Naive B cell (primary cell): ENCODE measurements around the gene PANX3. TPM values are rescaled to one million over a fixed set of nuclear protein-coding genes. Genes with fewer than 3 reads are reported as not detected.
A peak's percentile ranks its signal among the peaks of the same experiment; 100 is the strongest.

Experiments used
- ATAC-seq, 2 donors: fragments of 150-1000 bp; cut with Tn5 transposase; 2 replicates each; pipeline ENCODE4 v1.10.0; 2021; ENCODE audit warnings: low read depth in 2 of 2, mild to moderate bottlenecking in 2 of 2, moderate library complexity in 2 of 2
- DNase-seq: peaks from one replicate; pipeline ENCODE4 v3.0.0; 2022
- H3K27ac Mint-ChIP-seq, 6 donors: one replicate each; pipeline ENCODE4 v1.8.0; 2020 to 2022; ENCODE audit warnings: mild to moderate bottlenecking in 6 of 6, mixed read lengths in 6 of 6, moderate library complexity in 5 of 6, inconsistent platforms in 2 of 6
- H3K27me3 Mint-ChIP-seq, 3 donors: one replicate each; pipeline ENCODE4 v1.8.0; 2021 to 2022; ENCODE audit warnings: mixed read lengths in 3 of 3, mild to moderate bottlenecking in 1 of 3
- H3K36me3 Mint-ChIP-seq, 2 donors: one replicate each; pipeline ENCODE4 v1.8.0; 2020 to 2022; ENCODE audit warnings: mixed read lengths in 2 of 2, inconsistent platforms in 1 of 2, mild to moderate bottlenecking in 1 of 2
- H3K4me1 Mint-ChIP-seq, 3 donors: one replicate each; pipeline ENCODE4 v1.8.0; 2020 to 2022; ENCODE audit warnings: mixed read lengths in 3 of 3, inconsistent platforms in 1 of 3, mild to moderate bottlenecking in 1 of 3, moderate library complexity in 1 of 3
- H3K4me3 Mint-ChIP-seq, 8 donors: one replicate each; pipeline ENCODE4 v1.8.0; 2020 to 2022; ENCODE audit warnings: mild to moderate bottlenecking in 8 of 8, mixed read lengths in 8 of 8, moderate library complexity in 8 of 8, inconsistent platforms in 2 of 8
- H3K9me3 Mint-ChIP-seq, 7 donors: one replicate each; pipeline ENCODE4 v1.8.0; 2020 to 2022; ENCODE audit warnings: mixed read lengths in 7 of 7, mild to moderate bottlenecking in 5 of 7, inconsistent platforms in 2 of 7, moderate library complexity in 1 of 7
- polyA plus RNA-seq, 6 donors: library from polyadenylated mRNA; unstranded; fragments of 300-500 nt; fragmentation: Illumina TruSeq; gene quantifications; one replicate each; pipeline ENCODE4 v1.2.3, GENCODE V29; 2021; ENCODE audit warnings: low read depth in 6 of 6

PANX3 gene, protein sequence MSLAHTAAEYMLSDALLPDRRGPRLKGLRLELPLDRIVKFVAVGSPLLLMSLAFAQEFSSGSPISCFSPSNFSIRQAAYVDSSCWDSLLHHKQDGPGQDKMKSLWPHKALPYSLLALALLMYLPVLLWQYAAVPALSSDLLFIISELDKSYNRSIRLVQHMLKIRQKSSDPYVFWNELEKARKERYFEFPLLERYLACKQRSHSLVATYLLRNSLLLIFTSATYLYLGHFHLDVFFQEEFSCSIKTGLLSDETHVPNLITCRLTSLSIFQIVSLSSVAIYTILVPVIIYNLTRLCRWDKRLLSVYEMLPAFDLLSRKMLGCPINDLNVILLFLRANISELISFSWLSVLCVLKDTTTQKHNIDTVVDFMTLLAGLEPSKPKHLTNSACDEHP
- not detected for polyA plus RNA-seq

DNA sequence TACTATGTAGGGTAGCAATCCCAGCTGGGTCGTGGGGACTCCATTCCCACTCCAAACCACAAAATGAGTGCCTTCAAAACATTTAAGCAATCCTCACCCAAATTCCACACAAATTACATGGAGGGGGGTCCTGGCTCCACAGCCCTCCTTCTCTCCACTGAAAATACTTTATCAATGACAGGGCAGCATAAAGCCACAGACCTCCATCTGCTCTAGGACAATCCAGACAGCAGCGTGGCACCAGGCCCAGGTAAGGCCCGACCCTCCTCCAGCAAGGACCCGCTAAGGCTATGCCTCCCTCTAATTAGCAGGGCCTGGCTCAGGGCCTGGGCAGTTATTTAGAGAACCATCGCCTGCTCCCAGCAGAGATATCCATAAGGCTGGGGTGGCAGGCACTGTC, at the start of gene PANX3:
PANX3 (plus strand) TSS at position 365 of the 400 bp plus-strand sequence. CDS start 129 bp downstream, outside the sequence.
- peaks cover 0 to under 1% (median 0%) of the 10 kb centered on the region in 3 donors for H3K4me1 Mint-ChIP-seq
- H3K27ac Mint-ChIP-seq: peak within 1 kb of the TSS in 1 of 6 donors; percentile 14
- no peaks in the 10 kb centered on the region for H3K9me3 Mint-ChIP-seq
- H3K4me3 Mint-ChIP-seq: no peak within 1 kb of the TSS
- no peaks in the 10 kb centered on the region for H3K36me3 Mint-ChIP-seq
- no peak for ATAC-seq
- no peak for DNase-seq
- peaks cover 8 to 26% (median 16%) of the 10 kb centered on the region in 3 donors for H3K27me3 Mint-ChIP-seq

DNA sequence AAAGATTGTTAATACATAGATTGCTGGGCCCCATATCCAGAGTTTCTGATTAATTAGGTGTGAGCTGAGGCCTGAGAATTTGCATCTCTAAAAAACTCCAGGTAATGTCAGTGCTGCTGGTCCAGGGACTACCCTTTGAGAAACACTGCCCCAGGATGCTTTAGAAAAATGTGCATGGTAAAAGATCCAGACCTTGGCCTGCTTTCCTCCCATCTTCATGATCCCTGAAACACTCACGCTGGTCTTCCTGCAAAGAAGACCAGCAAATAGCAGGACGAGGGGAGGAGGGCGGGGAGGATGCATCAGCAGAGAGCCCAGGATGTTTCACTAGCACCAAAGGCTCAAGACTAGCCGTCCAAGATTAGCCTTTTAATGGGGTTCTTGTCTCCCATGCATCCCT, 41.5 kb upstream of the PANX3 start, which contains the start of gene OR8A1:
OR8A1 (plus strand) TSS at position 301 of the 400 bp plus-strand sequence. CDS start 123 bp downstream, outside the sequence.
- DNase-seq: no peak
- Mint-ChIP-seq H3K27me3 (peaks cover 17 to 37% (median 26%) of the 10 kb centered on the region in 3 donors), H3K9me3 (no peaks in the 10 kb centered on the region), H3K4me3 (no peak within 1 kb of the TSS), H3K4me1 (peaks cover 0 to 4% (median 0%) of the 10 kb centered on the region in 3 donors), H3K27ac (peak within 1 kb of the TSS in 1 of 6 donors; percentile 30), H3K36me3 (no peaks in the 10 kb centered on the region)
- ATAC-seq: no peak

DNA sequence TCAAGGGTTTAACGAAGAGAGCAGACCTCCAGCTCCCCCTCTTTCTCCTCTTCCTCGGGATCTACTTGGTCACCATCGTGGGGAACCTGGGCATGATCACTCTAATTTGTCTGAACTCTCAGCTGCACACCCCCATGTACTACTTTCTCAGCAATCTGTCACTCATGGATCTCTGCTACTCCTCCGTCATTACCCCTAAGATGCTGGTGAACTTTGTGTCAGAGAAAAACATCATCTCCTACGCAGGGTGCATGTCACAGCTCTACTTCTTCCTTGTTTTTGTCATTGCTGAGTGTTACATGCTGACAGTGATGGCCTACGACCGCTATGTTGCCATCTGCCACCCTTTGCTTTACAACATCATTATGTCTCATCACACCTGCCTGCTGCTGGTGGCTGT, 41.1 kb upstream of the PANX3 start:
- H3K9me3 Mint-ChIP-seq: no peaks in the 10 kb centered on the region
- DNase-seq (no peak), ATAC-seq (no peak)
- peak overlapping the region in 1 of 6 donors; percentile 30 for H3K27ac Mint-ChIP-seq
- H3K36me3 Mint-ChIP-seq: no peaks in the 10 kb centered on the region
- peaks cover 17 to 42% (median 23%) of the 10 kb centered on the region in 3 donors for H3K27me3 Mint-ChIP-seq
- peaks cover 0 to 4% (median 0%) of the 10 kb centered on the region in 3 donors for H3K4me1 Mint-ChIP-seq
- H3K4me3 Mint-ChIP-seq: no peak overlapping the region

DNA sequence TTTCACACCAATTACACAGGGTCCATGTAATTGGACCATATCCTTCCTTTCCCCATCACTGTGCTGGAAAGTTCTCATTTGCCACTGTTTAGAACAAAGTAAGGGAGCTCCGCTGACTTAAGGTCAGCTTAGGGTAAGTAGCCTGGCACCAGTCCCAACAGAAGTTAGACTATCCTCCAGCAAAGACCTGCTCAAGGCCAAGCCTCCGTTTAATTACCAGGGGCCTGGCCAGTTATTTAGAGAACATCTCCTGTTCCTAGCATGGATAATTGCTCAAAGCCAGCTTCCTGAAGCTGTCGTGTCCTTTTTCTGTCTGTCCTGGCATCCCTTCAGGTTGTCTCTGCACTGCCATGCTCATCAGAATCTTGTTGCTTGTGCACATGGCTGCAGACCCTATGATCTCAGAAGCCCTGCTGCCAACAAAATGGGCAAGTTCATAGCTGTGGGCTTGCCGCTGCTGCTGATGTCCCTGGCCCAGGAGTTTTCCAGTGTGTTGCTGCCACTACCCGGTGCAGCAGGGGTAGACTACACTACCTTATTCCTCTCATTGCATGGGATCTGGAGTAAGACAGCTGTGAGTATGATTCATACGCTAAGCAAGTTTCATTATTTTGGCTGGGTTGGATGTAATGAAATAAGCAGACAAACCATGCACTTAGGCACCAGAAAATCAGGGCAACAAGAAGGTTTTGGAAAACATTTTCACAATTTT, 33.4 kb upstream of the PANX3 start:
- Mint-ChIP-seq H3K36me3 (no peaks in the 10 kb centered on the region), H3K27me3 (peaks cover 9 to 54% (median 21%) of the 10 kb centered on the region in 3 donors), H3K9me3 (no peaks in the 10 kb centered on the region), H3K4me1 (no peaks in the 10 kb centered on the region), H3K27ac (no peak overlapping the region), H3K4me3 (no peak overlapping the region)
- no peak for DNase-seq
- ATAC-seq: no peak

DNA sequence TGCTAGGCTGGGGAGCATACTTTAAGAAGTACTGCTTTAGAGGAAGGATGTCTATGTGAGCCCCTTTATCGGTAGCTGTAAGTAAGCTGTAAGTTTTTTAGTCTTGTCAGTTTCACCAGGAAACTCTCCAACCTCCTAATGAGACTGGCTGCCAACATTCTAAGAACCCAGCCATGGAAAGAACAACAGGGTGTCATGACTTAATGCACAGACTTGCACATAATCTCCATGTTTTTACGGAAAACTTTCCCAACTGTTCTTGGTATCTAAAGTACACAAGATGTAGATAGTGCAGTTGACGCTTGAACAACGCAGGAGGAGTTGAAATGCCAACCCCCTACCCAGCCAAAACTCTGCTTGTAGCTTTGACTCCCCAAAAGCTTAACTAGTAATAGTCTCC, 32.5 kb upstream of the PANX3 start:
- DNase-seq (no peak), ATAC-seq (no peak)
- H3K36me3 Mint-ChIP-seq: no peaks in the 10 kb centered on the region
- H3K4me3 Mint-ChIP-seq: no peak overlapping the region
- no peaks in the 10 kb centered on the region for H3K4me1 Mint-ChIP-seq
- H3K27ac Mint-ChIP-seq: no peak overlapping the region
- no peaks in the 10 kb centered on the region for H3K9me3 Mint-ChIP-seq
- peaks cover 7 to 56% (median 21%) of the 10 kb centered on the region in 3 donors for H3K27me3 Mint-ChIP-seq

DNA sequence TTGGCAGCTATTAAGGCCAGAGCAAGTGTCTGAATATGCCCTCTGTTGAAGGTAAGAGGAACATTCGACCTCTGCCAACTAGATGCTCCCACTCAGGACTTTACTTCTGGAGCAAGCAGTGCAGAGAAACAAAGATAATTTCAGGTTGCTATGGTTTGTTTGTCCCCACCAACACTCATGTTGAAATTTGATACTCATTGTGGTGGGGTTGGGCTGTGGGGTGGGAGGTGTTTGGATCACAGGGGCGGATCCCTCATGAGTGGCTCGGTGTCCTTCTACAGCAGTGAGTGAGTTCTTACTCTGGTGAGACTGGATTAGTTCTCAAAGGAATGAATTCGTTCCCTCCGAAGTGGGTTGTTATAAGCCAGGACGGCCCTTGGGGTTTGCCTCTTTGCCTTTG, 29.4 kb upstream of the PANX3 start:
- ATAC-seq (no peak), DNase-seq (no peak)
- no peak overlapping the region for H3K4me3 Mint-ChIP-seq
- H3K36me3 Mint-ChIP-seq: no peaks in the 10 kb centered on the region
- peaks cover 7 to 40% (median 17%) of the 10 kb centered on the region in 3 donors for H3K27me3 Mint-ChIP-seq
- no peaks in the 10 kb centered on the region for H3K9me3 Mint-ChIP-seq
- no peak overlapping the region for H3K27ac Mint-ChIP-seq
- H3K4me1 Mint-ChIP-seq: no peaks in the 10 kb centered on the region

DNA sequence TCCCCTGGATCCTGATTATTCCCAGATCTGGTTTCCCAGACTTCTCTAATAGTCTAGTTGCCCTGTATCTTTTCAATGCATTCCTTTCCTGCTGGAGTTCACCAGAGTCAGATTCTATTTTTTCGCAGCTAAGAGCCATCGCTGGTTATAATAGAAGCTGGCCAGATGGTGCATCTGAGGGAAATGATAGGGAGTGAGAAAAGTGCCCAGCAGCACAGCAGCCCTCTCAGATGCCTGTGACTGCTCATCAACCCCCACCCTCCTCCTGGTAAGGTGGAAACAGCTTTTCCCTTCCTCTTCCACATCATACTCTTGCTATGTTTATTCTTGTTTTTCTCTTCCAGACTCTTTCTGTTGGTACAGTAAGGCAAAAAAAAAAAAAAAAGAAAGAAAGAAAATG, 28.7 kb upstream of the PANX3 start:
- Mint-ChIP-seq H3K27me3 (peaks cover 7 to 40% (median 25%) of the 10 kb centered on the region in 3 donors), H3K9me3 (peaks cover 0 to 2% (median 0%) of the 10 kb centered on the region in 7 donors), H3K4me3 (no peak overlapping the region), H3K4me1 (no peaks in the 10 kb centered on the region), H3K36me3 (no peaks in the 10 kb centered on the region), H3K27ac (no peak overlapping the region)
- DNase-seq (no peak), ATAC-seq (no peak)

DNA sequence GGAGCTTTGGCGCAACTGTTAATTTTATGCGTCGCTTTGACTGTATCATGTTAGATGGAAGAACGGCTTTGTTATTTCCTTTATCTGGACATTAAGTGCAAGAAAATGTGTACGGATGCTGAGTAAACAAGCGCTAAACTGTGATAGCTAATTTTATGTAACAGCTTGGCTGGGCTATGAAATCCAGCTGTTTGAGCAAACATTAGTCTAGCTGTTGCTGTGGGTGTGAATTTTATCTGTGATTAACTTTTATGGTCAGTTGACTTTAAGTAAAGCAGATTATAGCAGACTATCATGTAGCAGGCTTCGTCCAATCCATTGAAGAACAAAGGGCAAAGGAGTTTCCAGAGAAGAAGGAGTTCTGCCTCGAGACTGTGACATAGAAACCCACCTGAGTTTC, 27.4 kb upstream of the PANX3 start:
- Mint-ChIP-seq H3K4me1 (no peaks in the 10 kb centered on the region), H3K9me3 (peaks cover 0 to 2% (median 0%) of the 10 kb centered on the region in 7 donors)
- no peak for ATAC-seq

DNA sequence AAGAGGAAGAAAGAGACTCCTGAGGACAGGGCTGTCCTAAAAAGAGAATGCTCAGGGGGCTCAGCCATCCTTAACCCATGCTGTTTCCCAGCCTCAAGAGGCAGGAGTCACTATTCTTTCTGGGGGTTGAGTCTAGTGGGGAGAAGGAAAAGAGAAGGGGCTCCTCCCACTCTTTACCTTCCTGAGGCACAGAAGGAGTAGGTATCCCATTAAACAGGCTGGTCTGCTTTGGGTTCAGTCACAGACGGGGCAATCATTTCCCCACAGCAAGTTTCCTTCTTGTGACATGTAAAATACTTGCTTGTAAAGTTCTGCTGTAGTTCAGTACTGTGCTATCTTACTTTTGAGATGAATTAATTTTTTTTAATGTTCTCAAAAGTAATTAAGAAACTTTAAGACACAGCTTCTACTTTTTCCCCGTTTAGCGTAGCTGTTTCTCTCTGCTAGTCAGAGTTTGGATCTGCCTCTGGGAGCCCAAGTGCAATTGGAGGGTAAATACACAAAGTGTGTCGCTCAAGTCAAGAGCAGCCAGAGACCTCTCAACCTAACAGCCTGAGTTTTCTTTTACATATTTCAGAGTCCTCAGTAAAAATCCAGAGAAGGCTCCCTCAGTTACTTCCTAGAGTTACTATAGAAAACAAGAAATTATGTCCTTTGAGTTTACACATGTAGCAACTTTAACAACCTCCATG, 26.4 kb upstream of the PANX3 start:
- Mint-ChIP-seq H3K36me3 (no peaks in the 10 kb centered on the region), H3K27me3 (peaks cover 13 to 41% (median 36%) of the 10 kb centered on the region in 3 donors), H3K4me1 (no peaks in the 10 kb centered on the region), H3K9me3 (peaks cover 0 to 2% (median 0%) of the 10 kb centered on the region in 7 donors), H3K4me3 (no peak overlapping the region), H3K27ac (peak overlapping the region in 1 of 6 donors; percentile 51)
- DNase-seq (no peak), ATAC-seq (no peak)

More for the DNA sequence above, 27.4 kb upstream of the PANX3 start:
- no peak overlapping the region for H3K27ac Mint-ChIP-seq
- no peaks in the 10 kb centered on the region for H3K36me3 Mint-ChIP-seq
- H3K4me3 Mint-ChIP-seq: no peak overlapping the region
- no peak for DNase-seq
- H3K27me3 Mint-ChIP-seq: peaks cover 13 to 38% (median 30%) of the 10 kb centered on the region in 3 donors

DNA sequence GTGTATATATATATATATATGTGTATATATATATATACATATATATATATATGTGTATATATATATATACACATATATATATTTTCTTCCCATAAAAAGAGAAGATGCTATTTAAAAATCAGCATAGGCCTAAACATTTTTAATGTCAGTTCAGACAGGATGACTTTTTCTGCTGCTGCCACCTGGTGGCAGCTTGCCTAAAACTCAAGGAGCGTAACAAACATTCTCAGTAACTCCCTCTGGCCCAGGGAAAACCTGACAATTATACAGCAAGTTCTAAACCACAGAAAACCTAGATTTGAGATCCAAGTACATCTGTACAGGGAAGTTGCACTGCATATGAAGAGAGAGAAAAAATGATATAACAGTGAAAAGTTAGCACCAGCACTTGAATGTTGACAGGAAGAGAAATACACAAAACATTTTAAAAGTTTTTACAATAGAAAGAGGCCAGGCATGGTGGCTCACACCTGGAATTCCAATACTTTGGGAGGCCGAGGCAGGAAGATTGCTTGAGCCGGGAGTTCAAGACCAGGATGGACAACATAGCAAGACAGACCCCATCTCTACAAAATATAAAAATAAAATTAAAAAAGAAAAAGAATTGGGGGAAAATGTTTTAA, 24.9 kb upstream of the PANX3 start:
- no peaks in the 10 kb centered on the region for H3K36me3 Mint-ChIP-seq
- H3K4me1 Mint-ChIP-seq: no peaks in the 10 kb centered on the region
- ATAC-seq: peak in 1 of 2 donors; percentile 56
- no peak overlapping the region for H3K4me3 Mint-ChIP-seq
- H3K9me3 Mint-ChIP-seq: peaks cover 0 to 2% (median 0%) of the 10 kb centered on the region in 7 donors
- peak; percentile 12 for DNase-seq
- peak overlapping the region in 1 of 6 donors; percentile 5 for H3K27ac Mint-ChIP-seq
- peaks cover 13 to 47% (median 33%) of the 10 kb centered on the region in 3 donors for H3K27me3 Mint-ChIP-seq

DNA sequence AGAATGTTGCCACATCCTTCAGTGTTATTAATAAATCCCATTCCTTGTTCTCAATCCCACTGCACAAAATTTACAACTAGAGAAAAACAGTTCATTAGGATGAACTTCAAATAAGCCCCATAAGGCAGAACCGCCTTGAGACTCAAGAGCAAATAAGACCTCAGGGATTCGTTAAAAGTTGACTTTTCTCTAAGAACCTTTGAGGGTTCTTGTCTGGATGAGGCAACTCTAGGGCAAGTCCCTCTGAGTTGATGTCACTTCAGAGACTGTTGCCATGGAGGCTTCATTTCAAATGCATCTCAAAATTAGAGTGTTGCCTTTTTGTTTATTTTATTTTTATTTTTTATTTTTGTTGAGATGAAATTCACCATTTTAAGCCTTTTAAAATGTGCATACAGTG, 19.8 kb upstream of the PANX3 start:
- Mint-ChIP-seq H3K4me1 (no peaks in the 10 kb centered on the region), H3K36me3 (no peaks in the 10 kb centered on the region), H3K27ac (no peak overlapping the region), H3K4me3 (no peak overlapping the region), H3K9me3 (peaks cover 0 to 2% (median 0%) of the 10 kb centered on the region in 7 donors), H3K27me3 (peaks cover 19 to 45% (median 34%) of the 10 kb centered on the region in 3 donors)
- DNase-seq (no peak), ATAC-seq (no peak)

DNA sequence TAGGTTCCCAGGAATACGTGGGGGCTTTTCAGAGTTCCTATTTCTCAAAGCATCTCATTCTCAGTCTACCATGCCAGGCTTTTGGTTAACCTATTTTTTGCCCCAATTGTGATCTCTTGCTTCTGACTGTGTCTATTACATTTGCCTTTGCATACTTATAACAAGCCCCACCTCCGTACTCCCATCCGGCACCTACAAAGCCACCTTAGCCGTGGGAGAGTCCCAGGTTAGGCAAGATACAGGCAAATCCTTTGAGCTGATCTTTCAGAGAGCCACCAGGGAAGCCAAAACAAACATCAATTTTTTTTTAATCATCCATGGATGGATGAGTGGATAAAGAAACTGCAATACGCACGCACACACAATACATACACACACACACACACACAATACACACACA, 18.6 kb upstream of the PANX3 start:
- H3K4me3 Mint-ChIP-seq: no peak overlapping the region
- H3K27me3 Mint-ChIP-seq: peaks cover 27 to 46% (median 31%) of the 10 kb centered on the region in 3 donors
- no peaks in the 10 kb centered on the region for H3K36me3 Mint-ChIP-seq
- ATAC-seq: no peak
- no peak overlapping the region for H3K27ac Mint-ChIP-seq
- DNase-seq: no peak
- H3K4me1 Mint-ChIP-seq: no peaks in the 10 kb centered on the region
- H3K9me3 Mint-ChIP-seq: no peaks in the 10 kb centered on the region

DNA sequence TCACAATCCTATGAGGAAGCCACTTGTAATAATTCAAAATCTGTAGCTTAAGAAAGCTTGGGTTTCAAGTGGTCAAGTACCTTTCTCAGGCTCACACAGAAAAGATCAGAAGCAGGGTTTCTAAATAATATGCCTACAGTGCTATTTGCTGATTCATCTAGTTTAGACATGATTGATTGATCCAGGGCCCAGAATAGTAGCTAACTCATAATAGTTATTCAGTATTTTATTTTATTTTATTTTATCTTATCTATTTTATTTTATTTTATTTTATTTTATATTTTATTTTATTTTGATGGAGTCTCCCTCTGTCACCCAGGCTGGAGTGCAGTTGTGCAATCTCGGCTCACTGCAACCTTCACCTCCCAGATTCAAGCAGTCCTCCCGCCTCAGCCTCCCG, 15.9 kb upstream of the PANX3 start:
- Mint-ChIP-seq H3K4me3 (no peak overlapping the region), H3K27ac (no peak overlapping the region), H3K36me3 (no peaks in the 10 kb centered on the region), H3K9me3 (peaks cover 0 to 12% (median 1%) of the 10 kb centered on the region in 7 donors), H3K27me3 (peaks cover 36 to 41% (median 41%) of the 10 kb centered on the region in 3 donors), H3K4me1 (no peaks in the 10 kb centered on the region)
- ATAC-seq (no peak), DNase-seq (no peak)
